RPMI7951 (cell line): ENCODE results near the gene PCYT1B. TPM values are rescaled to one million over a fixed set of nuclear protein-coding genes. Genes with fewer than 3 reads are reported as not detected.

Experiments used
- DNase-seq: peaks from one replicate; pipeline ENCODE4 v3.0.0-alpha.2; 2012; ENCODE audit warnings: low read depth
- total RNA-seq: library from RNA; depleted of rRNA; stranded (reverse); fragments of >200 nt; shearing (Covaris generic); gene quantifications from 2 replicates; pipeline ENCODE4 v1.2.3, GENCODE V29; 2014; rRNA removed

Gene PCYT1B
- total RNA-seq, 1 experiment from 2014 or later = 0.84 TPM

DNA sequence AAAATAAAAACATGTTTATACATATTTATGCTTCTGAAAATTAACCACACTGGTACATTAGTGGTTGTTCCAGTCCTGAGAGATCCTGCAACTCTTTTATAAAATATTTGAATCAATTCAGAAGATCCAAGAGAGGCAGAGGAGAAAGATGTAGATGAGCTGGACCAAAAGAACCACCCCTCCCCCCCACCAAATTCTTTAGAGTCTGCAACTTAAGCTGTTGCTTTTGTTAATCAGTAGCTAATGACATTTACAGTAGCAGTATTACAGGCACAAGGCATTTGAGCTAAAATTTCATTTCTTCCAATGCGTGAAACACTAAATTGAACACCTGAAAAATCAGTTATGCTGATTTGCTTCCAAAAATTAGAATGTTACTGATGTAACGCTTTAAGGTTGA, 120.5 kb downstream of the PCYT1B start:
- DNase-seq = no peak

DNA sequence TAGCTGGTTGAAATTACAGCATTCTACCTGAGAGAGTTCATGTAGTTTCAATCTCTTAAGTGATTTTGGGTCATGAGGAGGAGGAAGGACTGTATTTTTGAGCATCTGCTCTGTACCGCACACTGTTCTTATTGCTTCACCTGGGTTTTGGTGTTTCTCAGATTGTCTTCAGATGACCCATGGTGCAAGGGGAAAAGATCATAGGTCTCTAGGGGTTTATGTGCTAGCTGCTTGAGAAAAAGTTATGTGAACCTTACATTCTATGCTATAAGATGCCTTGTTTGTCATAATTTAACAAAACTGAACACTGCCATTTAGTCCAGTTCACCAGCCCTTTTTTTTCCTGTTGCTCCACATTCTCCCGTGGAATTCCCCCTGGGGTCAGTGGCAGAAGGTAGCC, 121.7 kb downstream of the PCYT1B start:
- DNase-seq = no peak

DNA sequence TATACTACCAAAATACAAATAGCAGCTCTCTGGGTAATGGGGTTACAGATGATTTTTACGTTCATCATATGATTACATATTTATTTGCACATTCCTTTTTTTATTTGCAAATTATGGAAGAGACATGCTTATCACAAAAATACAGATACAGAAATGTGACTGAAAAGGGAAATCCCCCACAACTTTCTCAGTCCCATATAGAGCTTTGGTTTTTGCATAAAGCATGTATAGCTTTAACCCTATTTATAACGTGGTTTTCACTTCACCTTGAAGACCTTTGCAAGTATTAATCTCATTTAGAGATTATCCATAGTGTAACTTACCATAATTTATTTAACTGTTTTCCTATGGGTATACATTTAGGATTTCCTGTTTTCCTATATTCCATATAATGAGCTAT, 126.7 kb downstream of the PCYT1B start:
- no peak for DNase-seq

DNA sequence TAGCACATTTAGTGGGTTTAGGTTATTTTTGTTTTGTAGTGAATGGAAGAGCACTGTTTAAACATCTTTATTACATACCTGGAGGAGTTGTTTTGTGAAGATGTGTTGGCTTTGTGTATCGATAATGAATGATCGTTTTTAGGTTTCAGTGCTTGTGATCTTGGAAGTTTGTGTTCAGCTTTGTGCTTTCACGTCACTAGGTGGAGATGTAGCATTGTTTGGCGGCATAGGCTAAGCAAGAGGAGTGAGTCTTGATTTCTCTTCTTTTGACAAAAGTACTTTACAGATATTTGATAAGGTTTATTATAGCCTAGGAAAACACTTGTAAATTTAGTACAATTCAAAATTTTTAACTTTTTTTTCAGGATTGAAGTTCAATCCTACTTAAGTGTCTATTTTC, 131.7 kb downstream of the PCYT1B start:
- no peak for DNase-seq

DNA sequence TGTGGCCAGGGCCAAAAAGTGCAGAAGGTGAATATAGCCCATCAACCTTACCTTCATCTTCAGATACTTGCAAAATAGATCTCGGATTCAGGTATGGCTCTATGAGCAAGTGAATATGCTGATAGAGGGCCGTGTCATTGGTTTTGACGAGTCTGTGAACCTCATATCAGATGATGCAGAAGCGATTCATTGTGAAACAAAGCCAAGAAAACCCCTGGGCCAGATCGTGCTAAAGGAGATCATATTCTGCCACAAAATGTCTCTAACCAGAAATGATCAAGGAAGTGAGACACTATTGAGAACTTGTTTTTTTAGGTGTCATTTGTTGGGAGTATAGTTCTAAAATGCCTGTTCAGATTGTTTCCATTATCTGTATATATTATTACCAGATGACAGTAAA, 133.7 kb downstream of the PCYT1B start:
- no peak for DNase-seq

DNA sequence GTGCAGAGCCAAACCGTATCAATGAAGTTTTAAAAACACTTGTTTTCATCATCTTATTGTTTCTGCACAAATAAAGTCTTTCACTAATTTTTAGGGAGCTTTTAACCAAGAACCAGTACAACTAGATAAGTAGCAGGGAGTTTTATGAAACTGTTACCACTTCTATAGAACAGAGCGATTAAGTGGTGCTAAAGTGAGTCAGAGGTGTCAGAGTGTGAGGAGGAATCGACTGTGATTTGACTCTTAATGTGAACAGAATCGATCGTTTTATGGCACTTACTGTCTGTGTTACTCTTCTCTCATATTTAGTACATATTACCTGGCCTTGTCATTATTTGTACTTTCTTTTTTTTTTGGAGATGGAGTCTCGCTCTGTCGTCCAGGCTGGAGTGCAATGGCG, 138.8 kb downstream of the PCYT1B start:
- no peak for DNase-seq

Other genes with a start within 250 kb of the PCYT1B start
- 29.1 and 34.5 TPM in 2 replicates for gene PDK3, start 182.1 kb downstream of the PCYT1B start, total RNA-seq
- gene POLA1, start 46.6 kb upstream of the PCYT1B start, total RNA-seq = 26.2 and 28.6 TPM in 2 replicates